Activated T-cell treated with anti-CD3 and anti-CD28 coated beads for 48 hours (primary cell): ENCODE data around the gene AKT3.

Experiments used
- DNase-seq: peaks from one replicate; pipeline ENCODE4 v3.0.0-alpha.2; 2020; ENCODE audit warnings: low read depth

Gene AKT3

DNA sequence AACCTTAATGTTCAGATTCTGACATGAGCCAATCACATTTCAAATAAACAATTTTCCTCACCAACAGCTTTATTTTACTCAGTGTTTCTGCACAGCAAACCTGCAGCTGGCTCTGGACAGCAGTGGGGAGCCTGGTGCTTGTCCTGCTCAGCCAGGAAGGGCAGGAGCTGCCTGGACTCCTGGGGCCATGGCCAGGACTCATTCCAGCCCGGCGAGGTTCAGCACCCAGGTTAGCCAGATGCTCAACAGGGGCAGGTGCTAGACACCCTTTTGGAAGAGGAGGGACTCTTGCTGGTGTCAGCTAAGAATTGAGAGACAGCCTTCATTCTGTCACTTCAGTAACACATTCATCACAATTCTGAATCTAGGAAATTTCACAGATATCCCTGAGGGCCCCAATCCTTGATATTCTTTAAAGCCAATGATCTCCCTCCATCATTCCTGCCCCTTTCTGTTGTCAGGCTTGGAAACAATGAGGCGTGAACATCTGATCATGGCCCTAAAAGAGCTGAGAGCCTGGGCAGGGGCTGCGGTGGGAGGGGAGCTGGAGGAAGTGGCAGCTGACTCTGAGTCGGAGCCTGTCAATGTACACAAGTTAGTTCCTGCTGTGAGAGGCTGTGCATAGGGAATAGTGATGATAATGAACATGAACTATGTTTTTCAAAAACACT lies 342.9 kb downstream of the AKT3 start:
- no peak for DNase-seq

DNA sequence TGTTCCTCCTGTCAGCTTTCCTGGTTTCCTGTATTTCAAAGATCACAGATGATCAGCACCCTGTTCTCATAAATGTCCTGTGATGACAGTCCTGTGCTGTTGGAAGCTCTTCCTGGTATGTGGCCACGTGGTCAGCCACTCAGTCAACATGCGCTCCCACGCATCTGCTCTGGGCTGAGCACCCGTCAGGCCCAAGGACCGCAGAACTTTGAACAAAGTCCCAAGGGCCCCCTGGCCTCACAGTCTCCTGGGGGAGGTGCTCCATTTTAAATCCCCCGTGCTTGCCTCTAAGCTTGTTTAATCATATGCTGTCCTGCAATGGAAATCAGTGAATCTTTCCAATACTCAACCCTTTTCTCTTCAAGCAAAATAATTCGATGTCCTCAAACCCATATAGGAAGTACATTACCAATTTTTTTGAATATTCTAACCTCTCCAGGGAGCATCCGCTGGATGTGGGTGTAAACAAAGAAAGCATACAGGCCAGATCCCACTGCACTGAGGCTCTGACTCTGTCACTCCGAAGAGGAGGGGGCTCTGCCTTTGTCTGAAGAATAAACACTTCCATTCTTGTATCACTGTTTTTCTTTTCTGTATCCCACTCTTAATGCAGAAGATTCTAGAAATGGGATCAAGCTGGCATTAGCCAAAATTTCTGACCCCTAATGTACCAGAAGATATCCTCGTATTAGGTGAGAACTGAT lies 343.9 kb downstream of the AKT3 start:
- DNase-seq: no peak

DNA sequence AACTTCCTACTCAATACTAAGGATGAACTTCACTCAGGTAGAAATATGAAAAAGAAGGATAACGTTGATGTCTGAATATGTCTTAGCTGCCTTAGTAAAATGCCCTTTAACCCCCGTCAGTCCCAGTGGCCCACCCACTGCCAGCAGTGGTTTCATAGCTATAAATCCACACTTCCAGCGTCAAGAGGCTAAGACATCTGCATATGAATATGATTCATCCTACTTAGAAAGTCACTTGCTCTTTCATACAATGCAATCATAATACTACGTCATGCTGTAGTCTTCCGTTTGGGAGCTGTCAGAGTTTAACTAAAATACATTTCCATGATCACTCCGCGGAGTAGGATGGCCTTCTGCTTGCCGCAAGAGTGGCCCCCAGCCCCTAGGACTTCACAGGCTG lies 346.9 kb downstream of the AKT3 start:
- no peak for DNase-seq

DNA sequence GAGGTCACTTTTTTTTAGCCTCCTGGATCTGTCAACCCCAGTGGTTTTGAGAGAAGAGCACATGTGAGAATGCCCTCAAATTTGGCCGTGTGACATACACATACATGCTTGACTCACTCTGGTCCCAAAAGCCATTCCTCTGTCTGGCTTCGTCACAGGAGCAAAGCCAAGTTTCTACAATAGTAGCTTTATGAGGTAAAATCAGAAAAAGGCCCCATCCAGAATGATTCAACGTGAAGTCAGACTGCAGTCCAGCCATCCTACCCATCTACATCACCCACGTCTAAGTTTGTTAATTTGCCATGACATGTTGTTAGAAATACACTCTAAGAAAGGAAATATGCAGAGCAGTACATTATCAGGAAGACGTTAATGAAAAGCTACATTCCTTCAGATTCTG lies 349.0 kb downstream of the AKT3 start:
- no peak for DNase-seq

DNA sequence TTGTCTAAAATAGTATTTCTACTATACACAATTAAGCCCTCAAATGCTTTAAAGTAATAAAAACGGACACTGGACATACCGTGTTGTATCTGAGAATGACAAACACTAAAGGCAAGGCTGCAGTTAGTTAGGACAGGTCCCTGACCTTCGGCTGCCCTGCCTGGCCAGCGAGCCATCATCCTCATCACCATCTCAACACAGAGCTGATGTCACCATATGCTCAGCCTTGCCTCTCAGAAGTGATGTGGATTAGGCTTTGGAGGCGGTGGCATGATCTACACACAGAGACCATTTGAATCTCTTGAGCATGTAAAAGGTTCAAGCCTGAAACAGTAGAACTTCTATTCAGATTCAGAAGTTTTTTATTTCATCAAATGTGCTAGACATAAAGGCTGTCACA lies 349.5 kb downstream of the AKT3 start:
- DNase-seq: no peak

DNA sequence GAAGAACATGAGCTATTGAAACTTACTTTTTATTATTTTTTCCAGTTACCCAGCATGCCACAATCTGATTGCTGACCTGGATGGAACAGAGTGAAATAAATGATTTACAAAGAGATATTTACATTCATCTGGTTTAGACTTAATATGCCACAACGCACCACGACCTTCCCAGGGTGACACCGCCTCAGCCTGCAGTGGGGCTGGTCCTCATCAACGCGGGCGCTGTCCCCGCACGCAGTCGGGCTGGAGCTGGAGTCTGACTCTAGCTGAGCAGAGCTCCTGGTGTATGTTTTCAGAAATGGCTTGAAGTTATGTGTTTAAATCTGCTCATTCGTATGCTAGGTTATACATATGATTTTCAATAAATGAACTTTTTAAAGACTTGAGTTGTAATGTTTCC lies 350.3 kb downstream of the AKT3 start:
- no peak for DNase-seq

DNA sequence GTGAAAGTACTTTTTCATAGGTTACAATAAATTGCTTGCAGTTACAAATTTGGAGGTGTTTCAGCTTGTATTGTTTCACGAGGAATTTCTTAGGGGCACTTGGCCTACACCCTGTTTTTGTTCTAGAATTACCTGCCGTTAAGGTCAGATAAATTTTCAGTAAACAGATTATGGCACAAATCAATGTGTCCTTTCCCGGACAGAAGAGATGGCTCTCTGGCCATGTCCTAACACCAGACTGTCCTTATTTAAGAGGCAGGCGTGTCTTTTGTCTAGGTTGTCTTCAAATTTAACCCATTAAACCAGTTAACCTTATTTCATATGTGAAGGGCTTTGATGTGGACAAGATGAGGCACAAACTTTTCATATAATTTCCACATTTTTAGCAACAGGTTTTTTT lies 350.8 kb downstream of the AKT3 start:
- no peak for DNase-seq

DNA sequence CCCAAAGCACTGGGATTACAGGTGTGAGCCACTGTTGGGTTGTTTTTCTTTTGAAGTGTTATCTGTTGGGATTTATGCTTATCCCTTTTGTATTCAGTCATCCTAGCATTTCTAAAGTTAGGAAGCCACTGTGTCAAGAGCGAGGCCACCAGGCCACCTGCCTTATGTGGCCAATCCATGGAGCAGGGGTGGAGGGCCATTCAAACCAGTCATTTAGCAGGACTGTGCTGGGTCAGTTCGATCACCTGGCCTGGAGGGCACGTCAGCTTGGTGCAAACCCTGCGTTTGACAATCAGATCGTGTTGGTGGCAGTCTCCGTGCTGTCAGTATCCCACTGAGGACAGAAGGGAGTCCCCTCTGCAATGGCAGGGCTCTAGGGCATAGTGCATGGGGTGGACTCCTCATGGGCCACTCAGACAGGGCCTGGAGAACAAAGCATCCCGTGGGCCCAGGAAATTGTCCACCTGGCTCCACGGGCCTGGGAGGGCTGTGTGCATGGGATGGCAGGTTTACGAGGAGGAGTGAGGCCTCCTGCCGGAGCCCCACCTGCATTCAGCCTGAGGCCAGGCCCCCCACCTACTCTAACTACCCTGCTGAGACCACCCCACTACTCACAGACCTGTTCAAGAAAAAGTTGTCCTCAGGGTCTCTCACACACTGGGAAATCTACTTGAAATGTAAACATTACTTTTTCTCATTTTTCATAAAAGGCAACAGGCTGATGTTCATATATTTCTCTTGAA lies 351.9 kb downstream of the AKT3 start:
- no peak for DNase-seq

DNA sequence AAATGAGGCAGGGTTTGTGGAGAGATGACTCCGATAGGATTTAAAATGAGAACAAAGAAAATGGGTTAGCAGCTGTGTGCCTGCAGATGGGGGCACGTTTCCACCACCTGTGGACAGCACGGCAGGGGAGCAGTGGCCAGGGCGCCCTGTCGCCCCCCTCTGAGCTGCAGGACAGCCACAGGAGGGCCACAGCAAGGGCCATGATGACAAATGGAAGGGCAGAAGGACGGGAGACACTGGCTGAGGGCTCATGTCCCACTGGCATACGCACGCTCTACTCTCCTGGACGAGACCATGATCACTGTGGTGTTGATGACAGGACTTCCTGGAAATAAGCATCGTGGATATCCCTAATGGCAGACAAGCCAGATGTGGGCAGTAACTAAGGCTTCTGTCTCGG lies 353.2 kb downstream of the AKT3 start:
- DNase-seq: no peak

DNA sequence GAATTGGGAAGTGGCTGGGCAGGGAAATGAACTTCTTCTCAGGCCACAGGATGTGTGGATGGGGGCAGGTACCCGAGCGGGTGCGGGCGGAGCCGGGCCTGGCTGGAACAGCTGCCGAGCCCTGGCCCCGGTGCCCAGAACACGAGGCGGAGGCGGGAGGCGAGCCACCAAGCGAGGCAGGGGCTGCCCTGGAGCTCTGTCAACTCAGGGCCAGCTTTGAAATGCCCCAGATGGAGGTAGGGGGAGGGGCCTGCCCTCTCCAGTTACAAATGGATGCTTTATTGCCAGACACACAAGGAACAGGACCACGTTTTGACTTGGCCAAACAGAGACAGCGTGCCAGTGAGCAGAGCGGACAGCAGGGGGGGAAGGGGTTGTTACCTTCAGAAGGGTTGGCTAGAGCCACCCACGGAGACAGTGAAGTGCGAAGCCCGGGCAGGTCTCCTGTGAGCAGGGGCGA lies 353.8 kb downstream of the AKT3 start:
- no peak for DNase-seq

DNA sequence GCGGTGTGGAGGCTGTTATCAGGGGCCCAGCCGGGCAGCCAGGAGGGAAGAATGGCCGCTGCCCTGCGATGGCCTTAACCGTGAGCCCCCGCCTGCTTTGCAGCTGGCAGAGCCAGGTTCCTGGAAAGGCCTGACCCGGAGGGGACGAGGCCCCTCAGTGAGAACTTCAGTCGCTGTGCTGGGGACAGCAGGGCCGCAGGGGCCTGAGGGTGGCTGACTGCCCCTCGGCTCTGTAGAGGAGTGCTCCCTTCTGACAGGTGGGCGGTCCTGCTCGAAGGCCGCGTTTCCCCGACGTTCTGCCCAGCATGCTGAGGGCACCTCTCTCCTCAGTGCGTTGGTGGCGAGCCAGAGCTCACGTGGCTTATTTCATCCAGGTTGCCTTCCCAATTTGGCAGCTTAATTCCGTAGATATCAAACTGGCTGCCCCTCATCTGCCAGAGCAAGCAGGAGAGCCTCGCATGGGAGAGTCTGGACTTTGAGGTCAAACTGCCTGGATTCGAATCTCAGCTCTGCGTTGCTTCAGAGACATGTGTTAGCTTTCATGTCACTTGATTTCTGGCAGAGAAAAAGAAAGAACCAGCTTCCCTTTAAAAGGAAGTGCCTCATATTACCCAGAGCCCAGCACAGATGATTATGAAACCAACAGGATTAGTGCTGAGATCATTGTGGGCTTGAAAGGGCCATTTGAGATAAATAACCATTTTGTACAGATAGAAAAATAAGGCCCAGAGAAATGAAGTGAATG lies 354.4 kb downstream of the AKT3 start:
- DNase-seq: no peak

DNA sequence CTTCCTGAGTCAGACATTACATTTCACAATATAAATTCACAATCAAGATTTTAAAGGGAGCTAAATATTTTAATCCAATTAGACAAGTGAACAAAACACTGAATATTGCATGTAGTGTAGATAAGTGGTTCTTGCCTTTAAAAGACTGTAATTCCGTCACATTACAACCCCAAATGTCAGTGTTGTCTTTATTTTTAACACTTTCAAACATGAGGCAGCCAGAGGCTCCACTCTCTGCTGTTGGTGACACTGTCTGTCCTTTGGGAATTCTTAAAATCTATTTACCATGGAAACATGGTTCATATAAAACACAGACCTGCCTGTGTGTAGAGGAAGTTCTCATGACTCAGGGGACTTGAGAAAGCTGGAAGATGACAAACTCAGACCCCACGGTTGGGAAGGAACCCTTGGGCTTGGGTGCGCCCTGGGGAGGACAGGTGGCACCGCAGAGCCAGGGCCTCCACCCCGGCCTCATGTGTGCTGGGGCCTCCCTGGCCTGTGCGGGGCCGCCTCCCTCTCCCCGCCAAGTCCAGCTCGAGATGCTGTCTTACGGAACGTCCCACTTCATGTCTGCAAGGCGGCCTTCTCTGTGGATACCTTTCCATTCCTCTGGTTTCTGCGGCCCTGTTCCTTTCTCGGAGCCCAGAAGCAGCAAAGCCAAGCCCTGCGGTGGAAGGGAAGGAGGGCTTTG lies 355.2 kb downstream of the AKT3 start:
- DNase-seq: no peak

DNA sequence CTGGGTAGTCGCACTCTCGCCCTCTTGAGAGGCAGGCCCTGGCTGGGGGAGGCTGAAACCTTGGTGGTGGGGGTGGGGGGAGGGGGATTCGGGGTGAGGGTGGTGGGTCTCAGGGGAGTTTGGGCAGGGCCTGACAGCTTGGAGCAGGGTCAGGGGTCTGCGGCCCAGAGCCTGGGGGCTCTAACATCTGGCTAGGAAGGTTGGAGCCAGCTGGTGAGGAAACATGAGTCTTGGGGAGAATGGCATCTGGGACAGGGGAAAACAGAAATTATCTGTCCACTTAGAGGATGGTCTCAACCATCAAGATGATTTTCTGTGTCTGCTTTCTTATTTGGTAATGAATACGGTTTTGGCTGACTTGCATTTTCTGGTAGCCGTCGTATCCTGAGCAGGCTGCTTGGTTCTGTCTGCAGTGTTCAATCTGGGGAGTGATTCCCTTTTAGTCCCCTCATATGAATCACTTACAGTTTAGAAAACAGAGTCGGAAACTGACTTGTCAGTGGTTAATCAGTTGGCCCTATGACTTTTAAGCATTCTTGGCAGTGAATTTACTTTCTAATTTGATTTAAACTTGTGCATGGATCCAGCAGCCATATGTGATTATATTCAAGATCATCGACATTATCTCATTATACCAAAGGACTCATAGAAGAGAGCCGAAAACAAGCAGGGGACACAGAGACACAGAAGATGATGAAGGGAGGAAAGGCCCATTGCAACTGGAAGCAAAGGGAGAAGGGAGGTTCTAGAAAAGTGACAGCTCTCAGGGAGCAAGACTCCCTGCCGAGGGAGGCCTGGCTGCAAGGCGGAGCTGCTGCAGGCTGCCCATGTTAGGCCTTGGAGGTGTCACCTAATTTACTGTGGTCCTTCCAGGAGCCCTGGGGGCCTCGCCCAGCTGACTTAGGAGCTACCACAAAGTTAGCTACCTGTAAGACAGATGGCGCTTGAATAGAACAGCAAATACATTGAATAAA lies 356.6 kb downstream of the AKT3 start:
- DNase-seq: no peak

DNA sequence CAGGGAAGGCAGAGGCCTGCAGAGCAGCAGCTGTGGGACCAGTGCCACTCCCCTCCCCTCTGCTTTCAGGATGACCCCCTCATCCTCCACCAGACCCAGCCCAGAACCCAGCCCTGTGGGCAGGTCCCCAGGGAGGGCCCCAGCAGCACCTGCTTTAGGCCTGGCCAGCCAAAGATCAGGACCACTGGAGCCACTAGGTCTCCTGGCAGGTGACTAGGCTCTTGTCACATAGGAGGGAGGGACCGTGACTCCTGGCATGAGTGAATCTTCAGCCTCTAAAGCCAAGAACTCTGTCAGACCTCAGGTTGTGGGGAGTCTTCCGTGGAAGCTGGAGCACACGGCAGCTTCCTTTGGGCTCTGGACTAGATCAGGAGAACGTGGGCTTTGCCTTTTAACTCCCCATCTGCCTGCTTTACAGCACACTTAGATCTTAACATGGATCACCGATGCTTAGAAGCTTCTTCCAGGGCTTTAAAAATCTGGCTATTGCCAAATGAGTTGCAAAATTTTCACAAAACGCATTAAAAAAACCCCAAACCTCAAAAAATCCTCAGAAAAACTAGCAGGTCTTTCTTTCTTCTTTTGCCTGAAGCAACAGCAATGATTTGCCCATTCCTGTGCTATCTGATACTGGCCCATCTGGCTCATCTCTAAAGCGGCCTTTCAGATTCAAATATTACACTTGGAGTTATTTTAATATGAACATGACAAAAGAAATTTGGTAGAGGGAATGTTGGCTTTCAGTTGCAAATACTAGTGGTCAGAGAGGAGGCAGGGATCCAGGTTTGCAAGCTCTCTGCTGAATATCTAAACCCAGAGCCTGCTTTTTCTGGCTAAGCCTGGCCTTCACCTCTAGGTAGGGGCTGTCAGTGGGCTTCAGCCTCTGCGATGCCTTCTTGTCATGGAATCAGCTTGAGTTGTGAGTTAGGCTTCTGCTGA lies 359.0 kb downstream of the AKT3 start:
- no peak for DNase-seq

DNA sequence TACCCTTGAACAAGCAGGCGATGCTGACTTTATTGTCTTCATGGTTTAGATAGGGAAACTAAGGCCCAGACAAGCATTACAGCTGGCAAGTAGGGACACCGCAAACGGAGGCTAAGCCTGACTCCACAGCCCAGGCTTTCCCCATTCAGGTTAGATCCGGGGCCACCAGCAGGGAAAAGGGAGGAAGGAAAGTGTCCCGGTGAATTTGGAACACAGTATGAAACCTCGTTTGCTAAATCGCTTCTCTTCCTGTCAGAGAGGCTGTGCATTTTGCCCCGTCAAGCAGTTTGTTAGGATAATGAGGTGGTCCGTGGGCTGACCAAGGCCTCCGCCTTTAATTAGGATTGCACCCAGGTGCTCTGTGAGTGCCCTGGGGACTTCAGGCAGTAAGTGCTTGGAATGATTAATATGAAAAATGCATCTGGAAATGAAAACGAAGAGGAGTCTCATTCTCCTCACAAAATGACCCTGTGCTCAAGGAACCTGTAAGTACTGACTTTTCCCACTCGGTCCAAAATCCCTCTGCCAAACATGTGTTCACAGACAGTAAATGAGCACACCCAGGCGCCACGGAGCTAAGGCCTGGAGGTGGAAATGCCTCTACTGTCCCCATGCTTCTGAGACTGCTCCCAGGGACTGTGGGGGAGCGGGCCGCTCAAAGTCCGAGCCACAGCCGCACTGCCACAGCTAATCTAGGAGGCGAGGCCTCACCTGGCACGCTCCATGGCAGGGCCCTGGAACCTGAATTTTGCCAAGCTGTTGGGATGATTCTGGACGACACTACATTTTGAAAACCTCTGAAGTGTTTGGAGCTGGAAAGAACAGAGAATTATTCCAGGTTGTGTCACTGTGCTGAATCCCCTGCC lies 360.1 kb downstream of the AKT3 start:
- no peak for DNase-seq

DNA sequence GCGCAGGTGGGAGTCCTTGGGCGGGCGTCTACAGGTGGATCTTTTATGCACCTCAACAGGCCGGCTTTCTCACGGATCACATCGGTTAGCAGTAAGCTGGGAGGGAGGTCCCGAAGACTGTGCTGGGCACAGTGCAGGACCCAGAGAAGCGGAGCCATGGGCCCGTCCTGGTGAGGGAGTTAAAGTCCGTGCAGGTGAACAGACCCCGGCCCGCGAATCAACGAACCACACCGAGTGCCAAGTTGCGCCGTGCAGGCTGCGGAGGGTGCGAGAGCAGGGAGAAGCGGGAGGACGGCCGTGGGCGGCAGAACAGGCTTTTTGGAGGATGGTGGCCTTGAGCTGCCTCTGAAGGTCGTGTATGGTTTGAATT lies 360.9 kb downstream of the AKT3 start:
- no peak for DNase-seq

DNA sequence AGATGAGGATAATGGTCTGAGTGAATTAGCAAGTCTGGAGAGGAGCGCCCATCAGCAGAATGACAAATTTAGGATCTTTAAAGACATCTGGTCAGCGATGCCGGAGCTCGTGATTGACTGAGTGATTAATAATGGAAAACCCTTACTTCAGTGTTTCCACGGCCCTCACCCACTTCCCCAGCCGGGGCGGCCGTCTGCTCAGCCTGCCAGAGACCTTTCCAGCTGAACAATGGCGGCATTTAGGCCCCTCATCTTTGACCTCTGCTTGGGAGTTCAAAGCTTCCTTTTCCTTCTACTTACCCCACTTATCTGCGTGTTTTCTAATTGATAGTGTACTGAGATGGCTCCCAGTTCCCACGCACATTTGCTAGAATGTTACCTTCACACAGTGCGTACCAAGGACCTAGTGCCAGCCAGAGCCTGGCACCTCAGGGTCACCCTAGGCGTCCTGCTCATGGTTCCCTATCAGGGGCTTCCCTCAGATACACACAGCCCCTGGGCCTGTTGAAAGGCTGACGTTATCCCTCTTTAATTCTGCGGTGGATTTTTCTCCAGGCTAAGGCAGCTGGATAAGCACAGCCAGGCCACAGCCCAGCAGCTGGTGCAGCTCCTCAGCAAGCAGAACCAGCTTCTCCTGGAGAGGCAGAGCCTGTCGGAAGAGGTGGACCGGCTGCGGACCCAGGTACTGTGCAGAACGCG lies 361.4 kb downstream of the AKT3 start:
- no peak for DNase-seq

DNA sequence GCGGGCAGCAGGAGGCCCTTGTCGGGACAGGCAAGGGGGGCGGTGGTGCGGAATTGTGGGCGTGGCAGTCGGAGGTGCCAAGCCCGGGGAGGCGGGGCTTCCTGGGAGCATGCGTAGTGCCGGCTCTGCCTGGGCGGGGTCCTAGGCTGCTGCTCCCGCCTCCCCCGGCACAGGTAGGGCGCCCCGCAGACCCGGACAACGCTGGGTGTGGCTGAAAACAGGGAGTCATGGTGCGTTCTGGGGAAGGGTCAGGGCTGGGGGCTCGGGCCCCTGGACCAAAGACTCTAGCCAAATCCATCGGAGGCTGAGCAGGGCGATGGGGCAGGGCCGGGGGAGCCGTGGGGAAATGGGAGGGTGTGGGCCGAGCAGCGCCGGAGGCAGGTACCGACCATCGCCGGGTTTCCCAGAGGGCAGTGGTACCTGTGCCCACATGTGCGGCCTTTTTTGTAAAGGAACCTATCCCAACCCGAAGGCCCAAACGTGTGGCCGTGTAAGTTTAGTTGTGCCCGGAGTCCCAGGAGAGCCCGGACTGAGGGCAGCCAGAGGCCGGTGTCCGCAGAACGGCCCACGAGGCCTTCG lies 362.3 kb downstream of the AKT3 start:
- no peak for DNase-seq
